Uterus (tissue), 2 donors: ENCODE results near the gene KCNJ18.
"Not testable (repeated sequence)": the region's sequence is repeated elsewhere in the genome, so short reads cannot be mapped to it uniquely, and the experiment has no call there.

Experiments
- CTCF ChIP-seq, 4 experiments: fragments of 200-600 bp in 2 of 4; fragments of 450-650 bp in 2 of 4; sonication (generic) in 2 of 4; IDR thresholded peaks; one replicate each; pipeline ENCODE4 v1.5.1; 2016 to 2019; ENCODE audit warnings: antibody characterized with exemption in 4 of 4, mild to moderate bottlenecking in 2 of 4, moderate library complexity in 1 of 4
- POLR2A ChIP-seq, 2 donors: fragments of 450-650 bp; IDR thresholded peaks; one replicate each; pipeline ENCODE4 v1.6.1; 2016; ENCODE audit warnings: antibody characterized with exemption in 2 of 2, mild to moderate bottlenecking in 1 of 2, moderate library complexity in 1 of 2

DNA sequence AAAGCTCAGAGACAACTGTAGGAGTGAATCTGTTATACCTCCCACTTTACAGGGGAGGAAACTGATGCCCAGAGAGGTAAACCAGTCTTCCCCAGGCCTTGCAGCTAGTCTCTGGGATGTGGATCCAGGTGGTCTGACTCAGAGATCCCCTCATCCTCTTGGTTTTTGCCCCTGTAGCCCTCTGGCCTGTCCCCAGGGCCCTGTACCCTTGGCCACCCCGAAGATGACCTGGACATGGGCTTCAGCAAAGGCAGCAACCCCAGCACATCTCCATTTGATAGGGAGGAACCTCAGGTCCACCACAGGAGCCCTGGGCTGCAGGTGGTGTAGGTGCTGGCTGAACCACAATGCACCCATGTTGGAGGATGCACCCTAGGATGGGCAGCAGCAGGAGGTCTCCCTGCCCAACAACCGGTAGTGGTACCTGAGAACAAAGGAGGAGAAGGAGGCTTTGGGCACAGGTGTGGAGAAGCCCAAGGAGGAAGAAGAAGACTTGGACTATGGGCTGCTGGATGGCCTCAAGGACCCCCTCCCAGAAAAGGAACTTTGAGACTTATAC, 26.3 kb upstream of the KCNJ18 start:
- TF ChIP-seq CTCF, POLR2A (IDR thresholded peaks at IDR 0.05): not testable (repeated sequence)
